BJ (cell line): Measurements from ENCODE around the gene TMC3. TPM values are rescaled to one million over a fixed set of nuclear protein-coding genes. Genes with fewer than 3 reads are reported as not detected.

ENCODE experiments used
- CTCF ChIA-PET: fragments of 350-600 bp; formaldehyde crosslinking; extraction: SDS; loops from one replicate; lab custom pipeline; 2021; ENCODE audit warnings: antibody characterized with exemption, inconsistent platforms; lab: Yijun Ruan, JAX
- POLR2A ChIA-PET: fragments of 300-600 bp; sonication (Branson Sonifier 250); formaldehyde crosslinking; extraction: SDS; loops from one replicate; lab custom pipeline; 2021; ENCODE audit warnings: antibody characterized with exemption; lab: Charles Lee
- DNase-seq: peaks from one replicate; pipeline ENCODE4 v3.0.0-alpha.2; 2011; ENCODE audit warnings: low read depth
- H3K27me3 ChIP-seq: 2 replicates; pipeline ENCODE4 v1.6.0; 2011; ENCODE audit warnings: low read length; ENCODE audit not compliant: control insufficient read depth, insufficient read depth
- H3K36me3 ChIP-seq: 2 replicates; pipeline ENCODE4 v1.5.1; 2011; ENCODE audit warnings: low read length; ENCODE audit not compliant: control insufficient read depth, insufficient read depth
- H3K4me3 ChIP-seq: 2 replicates; pipeline ENCODE4 v1.5.1; 2011; ENCODE audit warnings: low read depth, mild to moderate bottlenecking, control low read depth, low read length
- CTCF ChIP-seq: IDR thresholded peaks from 2 replicates; pipeline ENCODE4 v1.5.1; 2011; ENCODE audit warnings: low read depth, mild to moderate bottlenecking, control low read depth, inconsistent platforms, low read length, moderate library complexity; ENCODE audit not compliant: insufficient read depth
- polyA plus RNA-seq: library from polyadenylated mRNA; depleted of rRNA; stranded (reverse); fragments of >200 nt; gene quantifications from 2 replicates; pipeline ENCODE4 v1.2.3, GENCODE V29; 2011

Gene TMC3
- polyA plus RNA-seq, 1 experiment: not detected

- ChIA-PET POLR2A (no interaction called here), CTCF (interaction anchor here (0.7 to 5.1 kb wide), 11 partner anchors 9 to 153 kb away, joined by 3 to 53 read pairs (median 4); no protein-coding TSS in a partner anchor)
Measured at GRCh38 chr15:81336568-81336967, 37.4 kb downstream of the TMC3 start.

GRCh38 chr15:81335631-81336030 is 38.4 kb downstream of the TMC3 start:
- H3K36me3 ChIP-seq: no peaks in the 10 kb centered on the region
- ChIA-PET POLR2A (no interaction called here), CTCF (interaction anchor here (0.6 to 5.1 kb wide), 9 partner anchors 8 to 227 kb away, joined by 3 to 53 read pairs (median 4); no protein-coding TSS in a partner anchor)
- no peak for DNase-seq
- TF ChIP-seq CTCF: no peak
- peaks cover 1% of the 10 kb centered on the region; the same call in 1 of the 2 replicates for H3K27me3 ChIP-seq
- H3K4me3 ChIP-seq: no peak overlapping the region

More at GRCh38 chr15:81336568-81336967, 37.4 kb downstream of the TMC3 start:
- Histone ChIP-seq H3K27me3 (peaks cover 1% of the 10 kb centered on the region; the same call in 1 of the 2 replicates), H3K4me3 (no peak overlapping the region), H3K36me3 (no peaks in the 10 kb centered on the region)
- DNase-seq: no peak
- peak; percentile 55 for TF ChIP-seq CTCF

GRCh38 chr15:81334768-81335435 is 39.1 kb downstream of the TMC3 start:
- Histone ChIP-seq H3K4me3 (no peak overlapping the region), H3K36me3 (no peaks in the 10 kb centered on the region), H3K27me3 (peaks cover 1% of the 10 kb centered on the region; the same call in 1 of the 2 replicates)
- CTCF ChIA-PET: interaction anchor here (0.6 to 5.1 kb wide), 7 partner anchors 8 to 226 kb away, joined by 3 to 53 read pairs (median 3); no protein-coding TSS in a partner anchor
- DNase-seq: no peak
- POLR2A ChIA-PET: interaction anchor here (0.6 kb wide), 1 partner anchor 38 kb away, joined by 3 read pairs; no protein-coding TSS in a partner anchor
- no peak for TF ChIP-seq CTCF

- H3K4me3 ChIP-seq: no peak overlapping the region
- no peak for DNase-seq
- H3K27me3 ChIP-seq: peaks cover 1% of the 10 kb centered on the region; the same call in 1 of the 2 replicates
- ChIA-PET POLR2A (no interaction called here), CTCF (interaction anchor here (0.9 to 2.3 kb wide), 2 partner anchors 23 to 67 kb away, joined by 3 to 5 read pairs; no protein-coding TSS in a partner anchor)
- TF ChIP-seq CTCF: no peak
- no peaks in the 10 kb centered on the region for H3K36me3 ChIP-seq
Measured at GRCh38 chr15:81333363-81333762, 40.6 kb downstream of the TMC3 start.

- DNase-seq: no peak
- Histone ChIP-seq H3K27me3 (peaks cover 1% of the 10 kb centered on the region; the same call in 1 of the 2 replicates), H3K36me3 (no peaks in the 10 kb centered on the region), H3K4me3 (no peak overlapping the region)
- ChIA-PET CTCF (interaction anchor here (1.0 to 3.1 kb wide), 3 partner anchors 23 to 66 kb away, joined by 3 to 14 read pairs (median 5); no protein-coding TSS in a partner anchor), POLR2A (no interaction called here)
- no peak for TF ChIP-seq CTCF
Measured at GRCh38 chr15:81332326-81332725, 41.7 kb downstream of the TMC3 start.
